Measurements from ENCODE around the gene RAP1GDS1. TPM values are rescaled to one million over a fixed set of nuclear protein-coding genes. Genes with fewer than 3 reads are reported as not detected.

Gene RAP1GDS1
- total and polyA plus RNA-seq, 4 experiments from 2014 or later, result 36.7 to 48.3 (median 43.8) TPM

- peak overlapping the region in 1 of 7 donors; percentile 7 for H3K27ac Mint-ChIP-seq
- no peaks in the 10 kb centered on the region for H3K27me3 ChIP-seq (ENCODE audit: insufficient read depth, low read length)
- peaks cover 3 to 36% (median 27%) of the 10 kb centered on the region in 8 donors for H3K9me3 Mint-ChIP-seq
- H3K4me3 Mint-ChIP-seq, result no peak overlapping the region
- no peaks in the 10 kb centered on the region for H3K4me1 ChIP-seq (ENCODE audit: insufficient read depth, low read length)
- H3K27ac ChIP-seq (ENCODE audit: low read depth, low read length), result no peak overlapping the region
- H3K9me3 ChIP-seq (ENCODE audit: control insufficient read depth in 1 of 2, low read length in 2 of 2), result no peaks in the 10 kb centered on the region
- peaks cover 61 to 78% of the 10 kb centered on the region in 2 donors for H3K36me3 Mint-ChIP-seq
- ChIA-PET POLR2A (ENCODE audit: partially characterized antibody) (no interaction called here), CTCF (ENCODE audit: partially characterized antibody) (no interaction called here)
- intact Hi-C loops (cut with micrococcal nuclease), result no loop called here
- H3K36me3 ChIP-seq (ENCODE audit: insufficient read depth, low read length), result peaks cover 7% of the 10 kb centered on the region
- DNase-seq, result no peak
- H3K4me3 ChIP-seq (ENCODE audit: low read length in 2 of 2), result no peak overlapping the region
- peaks cover 0 to 4% (median 1%) of the 10 kb centered on the region in 4 donors for H3K4me1 Mint-ChIP-seq
- no peaks in the 10 kb centered on the region for H3K27me3 Mint-ChIP-seq
These were observed 108.1 kb downstream of the RAP1GDS1 start for GRCh38 chr4:98369322-98369721.

- intact Hi-C loops (cut with micrococcal nuclease), result no loop called here
- Mint-ChIP-seq H3K4me3 (no peak overlapping the region), H3K27ac (no peak overlapping the region), H3K27me3 (no peaks in the 10 kb centered on the region), H3K9me3 (peaks cover 0 to 2% (median 0%) of the 10 kb centered on the region in 8 donors), H3K4me1 (peaks cover 0 to 7% (median 3%) of the 10 kb centered on the region in 4 donors), H3K36me3 (peaks cover 31 to 52% of the 10 kb centered on the region in 2 donors)
- no peak for DNase-seq
- no peak overlapping the region for H3K27ac ChIP-seq (ENCODE audit: low read depth, low read length)
- H3K4me3 ChIP-seq (ENCODE audit: low read length in 2 of 2), result no peak overlapping the region
- no peaks in the 10 kb centered on the region for H3K9me3 ChIP-seq (ENCODE audit: control insufficient read depth in 1 of 2, low read length in 2 of 2)
- ChIA-PET CTCF (ENCODE audit: partially characterized antibody) (no interaction called here), POLR2A (ENCODE audit: partially characterized antibody) (no interaction called here)
- H3K27me3 ChIP-seq (ENCODE audit: insufficient read depth, low read length), result no peaks in the 10 kb centered on the region
- no peaks in the 10 kb centered on the region for H3K4me1 ChIP-seq (ENCODE audit: insufficient read depth, low read length)
- H3K36me3 ChIP-seq (ENCODE audit: insufficient read depth, low read length), result peaks cover 1% of the 10 kb centered on the region
These were observed 113.5 kb downstream of the RAP1GDS1 start for GRCh38 chr4:98374643-98375042.

- ChIA-PET CTCF (ENCODE audit: partially characterized antibody) (no interaction called here), POLR2A (ENCODE audit: partially characterized antibody) (interaction anchor here (1.2 to 1.5 kb wide), 2 partner anchors 10 to 117 kb away, joined by 3 to 4 read pairs; partner anchors contain the start of gene RAP1GDS1)
- DNase-seq, result no peak
- no peak overlapping the region for H3K27ac Mint-ChIP-seq
- Histone ChIP-seq H3K36me3 (ENCODE audit: insufficient read depth, low read length) (no peaks in the 10 kb centered on the region), H3K9me3 (ENCODE audit: control insufficient read depth in 1 of 2, low read length in 2 of 2) (no peaks in the 10 kb centered on the region), H3K27ac (ENCODE audit: low read depth, low read length) (no peak overlapping the region), H3K4me3 (ENCODE audit: low read length in 2 of 2) (no peak overlapping the region), H3K4me1 (ENCODE audit: insufficient read depth, low read length) (no peaks in the 10 kb centered on the region), H3K27me3 (ENCODE audit: insufficient read depth, low read length) (no peaks in the 10 kb centered on the region)
- peaks cover 35 to 44% of the 10 kb centered on the region in 2 donors for H3K36me3 Mint-ChIP-seq
- H3K4me1 Mint-ChIP-seq, result peaks cover 0 to 7% (median 4%) of the 10 kb centered on the region in 4 donors
- intact Hi-C loops (cut with micrococcal nuclease), result no loop called here
- H3K4me3 Mint-ChIP-seq, result no peak overlapping the region
- no peaks in the 10 kb centered on the region for H3K9me3 Mint-ChIP-seq
- H3K27me3 Mint-ChIP-seq, result no peaks in the 10 kb centered on the region
These were observed 116.4 kb downstream of the RAP1GDS1 start for GRCh38 chr4:98377559-98377958.

GRCh38 chr4:98381306-98381705 lies 120.1 kb downstream of the RAP1GDS1 start:
- CTCF ChIA-PET (ENCODE audit: partially characterized antibody), result no interaction called here

GRCh38 chr4:98383431-98384106 lies 122.4 kb downstream of the RAP1GDS1 start:
- Mint-ChIP-seq H3K27me3 (no peaks in the 10 kb centered on the region), H3K4me3 (no peak overlapping the region), H3K4me1 (peaks cover 0 to 2% (median 0%) of the 10 kb centered on the region in 4 donors), H3K27ac (peak overlapping the region in 1 of 7 donors; percentile 25), H3K9me3 (no peaks in the 10 kb centered on the region), H3K36me3 (peaks cover 23 to 25% of the 10 kb centered on the region in 2 donors)
- no peaks in the 10 kb centered on the region for H3K4me1 ChIP-seq (ENCODE audit: insufficient read depth, low read length)
- no peaks in the 10 kb centered on the region for H3K36me3 ChIP-seq (ENCODE audit: insufficient read depth, low read length)
- no peak overlapping the region for H3K27ac ChIP-seq (ENCODE audit: low read depth, low read length)
- DNase-seq, result no peak
- H3K27me3 ChIP-seq (ENCODE audit: insufficient read depth, low read length), result no peaks in the 10 kb centered on the region
- CTCF ChIA-PET (ENCODE audit: partially characterized antibody), result interaction anchor here (0.9 kb wide), 1 partner anchor 113 kb away, joined by 3 read pairs; no protein-coding TSS in a partner anchor
- intact Hi-C loops (cut with micrococcal nuclease), result no loop called here
- no peaks in the 10 kb centered on the region for H3K9me3 ChIP-seq (ENCODE audit: control insufficient read depth in 1 of 2, low read length in 2 of 2)
- H3K4me3 ChIP-seq (ENCODE audit: low read length in 2 of 2), result no peak overlapping the region
- POLR2A ChIA-PET (ENCODE audit: partially characterized antibody), result no interaction called here

More at GRCh38 chr4:98381306-98381705, 120.1 kb downstream of the RAP1GDS1 start:
- peaks cover 14 to 21% of the 10 kb centered on the region in 2 donors for H3K36me3 Mint-ChIP-seq
- Histone ChIP-seq H3K36me3 (ENCODE audit: insufficient read depth, low read length) (no peaks in the 10 kb centered on the region), H3K27me3 (ENCODE audit: insufficient read depth, low read length) (no peaks in the 10 kb centered on the region), H3K27ac (ENCODE audit: low read depth, low read length) (no peak overlapping the region), H3K4me3 (ENCODE audit: low read length in 2 of 2) (no peak overlapping the region), H3K4me1 (ENCODE audit: insufficient read depth, low read length) (no peaks in the 10 kb centered on the region), H3K9me3 (ENCODE audit: control insufficient read depth in 1 of 2, low read length in 2 of 2) (no peaks in the 10 kb centered on the region)
- H3K27ac Mint-ChIP-seq, result no peak overlapping the region
- H3K4me1 Mint-ChIP-seq, result peaks cover 0 to 4% (median 2%) of the 10 kb centered on the region in 4 donors
- no peaks in the 10 kb centered on the region for H3K27me3 Mint-ChIP-seq
- POLR2A ChIA-PET (ENCODE audit: partially characterized antibody), result no interaction called here
- H3K9me3 Mint-ChIP-seq, result no peaks in the 10 kb centered on the region
- no peak overlapping the region for H3K4me3 Mint-ChIP-seq
- DNase-seq, result no peak
- intact Hi-C loops (cut with micrococcal nuclease), result no loop called here

- Histone ChIP-seq H3K9me3 (ENCODE audit: control insufficient read depth in 1 of 2, low read length in 2 of 2) (no peaks in the 10 kb centered on the region), H3K27ac (ENCODE audit: low read depth, low read length) (no peak overlapping the region), H3K4me1 (ENCODE audit: insufficient read depth, low read length) (no peaks in the 10 kb centered on the region), H3K27me3 (ENCODE audit: insufficient read depth, low read length) (no peaks in the 10 kb centered on the region), H3K36me3 (ENCODE audit: insufficient read depth, low read length) (no peaks in the 10 kb centered on the region), H3K4me3 (ENCODE audit: low read length in 2 of 2) (no peak overlapping the region)
- H3K9me3 Mint-ChIP-seq, result no peaks in the 10 kb centered on the region
- intact Hi-C loops (cut with micrococcal nuclease), result no loop called here
- DNase-seq, result no peak
- no peak overlapping the region for H3K4me3 Mint-ChIP-seq
- H3K4me1 Mint-ChIP-seq, result peaks cover 0 to 2% (median 0%) of the 10 kb centered on the region in 4 donors
- no peak overlapping the region for H3K27ac Mint-ChIP-seq
- ChIA-PET POLR2A (ENCODE audit: partially characterized antibody) (interaction anchor here (1.2 kb wide), 1 partner anchor 125 kb away, joined by 3 read pairs; the partner anchor contains the start of gene RAP1GDS1), CTCF (ENCODE audit: partially characterized antibody) (no interaction called here)
- peaks cover 23 to 28% of the 10 kb centered on the region in 2 donors for H3K36me3 Mint-ChIP-seq
- no peaks in the 10 kb centered on the region for H3K27me3 Mint-ChIP-seq
These were observed 124.6 kb downstream of the RAP1GDS1 start for GRCh38 chr4:98385831-98386230.

- Mint-ChIP-seq H3K4me3 (no peak overlapping the region), H3K4me1 (no peaks in the 10 kb centered on the region), H3K36me3 (peaks cover 25 to 26% of the 10 kb centered on the region in 2 donors), H3K27ac (no peak overlapping the region), H3K9me3 (no peaks in the 10 kb centered on the region), H3K27me3 (no peaks in the 10 kb centered on the region)
- ChIA-PET CTCF (ENCODE audit: partially characterized antibody) (no interaction called here), POLR2A (ENCODE audit: partially characterized antibody) (no interaction called here)
- Histone ChIP-seq H3K4me3 (ENCODE audit: low read length in 2 of 2) (no peak overlapping the region), H3K36me3 (ENCODE audit: insufficient read depth, low read length) (no peaks in the 10 kb centered on the region), H3K27me3 (ENCODE audit: insufficient read depth, low read length) (no peaks in the 10 kb centered on the region), H3K27ac (ENCODE audit: low read depth, low read length) (no peak overlapping the region), H3K4me1 (ENCODE audit: insufficient read depth, low read length) (no peaks in the 10 kb centered on the region), H3K9me3 (ENCODE audit: control insufficient read depth in 1 of 2, low read length in 2 of 2) (no peaks in the 10 kb centered on the region)
- intact Hi-C loops (cut with micrococcal nuclease), result no loop called here
- DNase-seq, result no peak
These were observed 126.3 kb downstream of the RAP1GDS1 start for GRCh38 chr4:98387345-98388026.

All from CD4-positive, alpha-beta memory T cell (primary cell).